GM12873 (cell line): Measurements from ENCODE around the gene UGP2.

Experiments used
- CTCF ChIP-seq: IDR thresholded peaks from 2 replicates; pipeline ENCODE4 v1.5.1; 2012; ENCODE audit warnings: low read depth, mild to moderate bottlenecking, moderate library complexity, low read length, control low read depth; ENCODE audit not compliant: insufficient read depth; ENCODE audit errors: missing control alignments

Gene UGP2

DNA sequence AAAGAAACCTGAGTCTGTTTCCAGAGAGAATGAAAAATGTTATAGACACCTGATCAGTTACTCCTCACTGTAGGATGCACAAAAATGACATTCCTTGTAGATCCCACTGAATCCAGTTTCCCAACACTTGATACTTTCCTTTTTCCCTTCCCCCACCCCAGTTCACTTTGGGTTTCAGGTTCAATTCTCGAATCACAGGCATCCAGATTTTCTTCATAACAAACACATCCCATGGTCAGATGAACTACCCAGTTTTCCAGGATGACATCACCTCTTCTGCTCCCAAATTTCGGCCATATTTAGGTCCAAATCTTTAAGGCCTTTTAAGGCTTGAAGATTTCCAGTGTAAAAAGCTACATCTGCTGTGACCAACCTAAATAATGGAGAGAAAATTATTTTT lies 51.5 kb downstream of the UGP2 start:
- TF ChIP-seq CTCF: no peak

DNA sequence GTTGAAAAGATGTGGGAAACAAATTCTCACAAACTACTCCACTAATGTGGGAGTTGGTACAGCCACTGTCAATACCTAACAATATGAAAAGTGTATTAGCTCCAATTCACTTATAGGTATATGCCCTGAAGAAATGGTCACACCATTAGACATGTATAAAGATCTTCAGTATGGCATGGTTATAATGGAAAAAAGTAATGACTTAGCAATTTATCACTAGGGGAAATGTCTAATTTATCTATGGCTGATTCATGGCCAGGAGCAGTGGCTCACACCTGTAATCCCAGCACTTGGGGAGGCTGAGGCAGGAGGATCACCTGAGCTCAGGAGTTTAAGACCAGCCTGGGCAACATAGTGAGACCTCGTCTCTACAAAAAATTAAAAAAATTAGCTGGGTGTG lies 52.5 kb downstream of the UGP2 start:
- TF ChIP-seq CTCF: no peak

DNA sequence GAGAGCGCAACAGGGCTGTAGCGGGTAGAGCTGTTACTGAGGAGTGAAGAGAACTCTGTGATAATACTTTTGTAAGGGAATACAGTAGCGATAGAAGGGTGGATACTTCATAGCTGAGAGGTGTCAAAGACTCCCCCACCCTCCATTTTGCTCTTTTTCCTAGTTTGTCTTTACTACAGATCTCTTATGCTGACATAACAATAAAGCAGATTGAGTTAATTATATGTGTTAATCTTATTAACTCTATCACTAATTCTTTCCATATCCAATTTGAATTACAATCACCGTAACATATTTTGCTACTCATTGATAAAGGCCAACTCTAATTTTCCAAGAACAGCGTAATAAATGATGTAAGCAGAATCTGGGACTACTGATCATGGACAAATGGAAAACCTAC lies 57.1 kb downstream of the UGP2 start:
- TF ChIP-seq CTCF: no peak

DNA sequence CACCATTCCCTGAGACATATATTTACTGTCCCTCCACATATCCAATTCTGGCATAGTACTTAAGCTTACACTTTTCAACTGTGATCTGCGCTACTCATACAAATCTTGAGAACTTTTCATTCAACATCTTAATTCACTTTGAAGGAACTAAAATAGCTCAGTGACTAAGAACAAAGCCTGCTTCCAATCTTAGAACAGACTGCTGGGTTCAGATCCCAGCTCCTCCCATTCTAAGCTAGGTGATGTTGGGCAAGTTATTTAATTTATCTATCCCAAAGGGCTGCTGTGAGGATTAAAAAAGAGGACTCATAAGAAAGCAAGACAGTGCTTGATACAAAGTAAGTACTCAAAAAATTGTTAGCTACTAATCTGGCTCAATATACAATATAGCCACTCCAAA lies 57.9 kb downstream of the UGP2 start:
- no peak for TF ChIP-seq CTCF

DNA sequence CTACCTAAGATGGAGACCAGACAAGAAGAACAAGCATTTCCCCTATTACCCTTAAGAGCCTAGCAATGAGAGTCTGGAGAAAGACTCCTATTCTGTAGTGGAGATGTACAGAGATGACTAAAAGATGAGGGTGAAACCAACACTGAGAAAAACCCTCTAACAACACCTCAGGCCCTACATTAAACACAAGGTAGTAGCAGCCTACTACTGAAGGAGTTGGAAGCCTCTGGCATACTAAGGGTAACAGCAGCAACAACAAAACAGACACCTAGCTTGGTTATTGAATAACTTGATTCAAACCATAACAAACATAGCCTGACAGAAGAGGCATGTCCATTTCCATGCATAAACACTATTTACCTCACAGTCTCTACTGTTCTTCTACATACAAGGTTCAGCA lies 60.5 kb downstream of the UGP2 start:
- TF ChIP-seq CTCF: no peak

- TF ChIP-seq CTCF: no peak
Observed at GRCh38 chr2:63903003-63903402, 61.3 kb downstream of the UGP2 start.

DNA sequence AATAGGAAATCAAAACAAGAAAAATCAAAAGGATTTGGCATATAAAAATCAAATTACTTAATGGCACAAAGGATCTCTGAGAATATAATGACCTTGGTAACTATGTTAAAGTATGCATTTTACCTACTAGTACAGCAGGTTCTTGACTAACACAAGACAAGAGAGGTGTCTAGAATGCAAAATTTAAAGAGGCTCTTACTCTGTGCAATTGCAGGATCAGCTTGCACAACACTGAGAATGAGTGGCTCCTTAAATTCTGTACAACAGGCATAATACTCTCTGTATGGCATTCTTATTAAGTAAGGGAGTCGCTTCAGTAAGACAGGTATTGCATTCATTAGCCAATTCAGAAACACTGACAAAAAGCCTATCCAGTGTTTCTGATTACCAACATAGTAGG lies 72.6 kb downstream of the UGP2 start:
- no peak for TF ChIP-seq CTCF

DNA sequence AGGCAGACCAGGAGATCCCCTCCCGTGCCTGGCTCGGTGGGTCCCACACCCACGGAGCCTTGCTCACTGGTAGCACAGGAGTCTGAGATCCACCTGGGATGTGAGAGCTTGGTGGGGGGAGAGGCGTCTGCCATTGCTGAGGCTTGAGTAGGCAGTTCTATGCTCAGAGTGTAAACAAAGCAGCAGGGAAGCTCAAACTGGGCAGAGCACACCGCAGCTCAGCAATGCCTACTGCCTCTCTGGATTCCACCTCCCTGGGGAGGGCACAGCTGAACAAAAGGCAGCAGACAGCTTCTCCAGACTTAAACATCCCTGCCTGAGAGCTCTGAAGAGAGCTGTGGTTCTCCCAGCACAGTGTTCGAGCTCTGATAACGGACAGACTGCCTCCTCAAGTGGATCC lies 85.1 kb downstream of the UGP2 start:
- TF ChIP-seq CTCF: no peak
